NCI-H187 (cell line): Measurements from ENCODE around the gene DGKD.

Source experiments
- DNase-seq, 2 experiments: peaks; one replicate each; lab custom pipeline; 2025; lab: John Stamatoyannopoulos, UW

Gene DGKD

GRCh38 chr2:233338812-233339368 lies 15.4 kb upstream of the DGKD start:
- DNase-seq, result no peak

GRCh38 chr2:233339427-233339826 lies 14.9 kb upstream of the DGKD start:
- DNase-seq, result no peak

- no peak for DNase-seq
Observed at GRCh38 chr2:233341296-233341695, 13.0 kb upstream of the DGKD start.

GRCh38 chr2:233342301-233342700 lies 12.0 kb upstream of the DGKD start:
- no peak for DNase-seq

GRCh38 chr2:233343171-233343705 lies 11.1 kb upstream of the DGKD start:
- no peak for DNase-seq

GRCh38 chr2:233346376-233346775 lies 7.9 kb upstream of the DGKD start:
- DNase-seq, result no peak

GRCh38 chr2:233346930-233347329 lies 7.4 kb upstream of the DGKD start:
- DNase-seq, result no peak

- DNase-seq, result no peak
Observed at GRCh38 chr2:233349005-233349998, 5.0 kb upstream of the DGKD start.

GRCh38 chr2:233350708-233351107 lies 3.6 kb upstream of the DGKD start:
- no peak for DNase-seq

- no peak for DNase-seq
Observed at GRCh38 chr2:233351423-233351822, 2.9 kb upstream of the DGKD start.

- DNase-seq, result no peak
Observed at GRCh38 chr2:233352141-233352842, 2.0 kb upstream of the DGKD start.

GRCh38 chr2:233353101-233353768 lies 1.1 kb upstream of the DGKD start:
- DNase-seq, result no peak

GRCh38 chr2:233354500-233354924 lies 218 bp downstream of the DGKD start:
- no peak for DNase-seq

GRCh38 chr2:233354971-233355574 lies 779 bp downstream of the DGKD start:
- DNase-seq, result no peak

- no peak for DNase-seq
Observed at GRCh38 chr2:233355916-233356315, 1.6 kb downstream of the DGKD start.

GRCh38 chr2:233356546-233357308 lies 2.4 kb downstream of the DGKD start:
- DNase-seq, result no peak

GRCh38 chr2:233358335-233358734 lies 4.0 kb downstream of the DGKD start:
- DNase-seq, result no peak

GRCh38 chr2:233358947-233359346 lies 4.7 kb downstream of the DGKD start:
- no peak for DNase-seq

- DNase-seq, result no peak
Observed at GRCh38 chr2:233359823-233360222, 5.5 kb downstream of the DGKD start.

GRCh38 chr2:233360771-233361176 lies 6.5 kb downstream of the DGKD start:
- no peak for DNase-seq

- no peak for DNase-seq
Observed at GRCh38 chr2:233361297-233361696, 7.0 kb downstream of the DGKD start.
